Jurkat, Clone E6-1 (cell line): Measurements from ENCODE around the gene INPP5E.

Source experiments
- DNase-seq: peaks from one replicate; pipeline ENCODE4 v3.0.0-alpha.2; 2011; ENCODE audit warnings: low read depth, low spot score
- H3K4me3 ChIP-seq: 2 replicates; pipeline ENCODE4 v1.5.1; 2011; ENCODE audit warnings: mild to moderate bottlenecking, low read length, control low read depth, moderate library complexity

INPP5E gene

DNA sequence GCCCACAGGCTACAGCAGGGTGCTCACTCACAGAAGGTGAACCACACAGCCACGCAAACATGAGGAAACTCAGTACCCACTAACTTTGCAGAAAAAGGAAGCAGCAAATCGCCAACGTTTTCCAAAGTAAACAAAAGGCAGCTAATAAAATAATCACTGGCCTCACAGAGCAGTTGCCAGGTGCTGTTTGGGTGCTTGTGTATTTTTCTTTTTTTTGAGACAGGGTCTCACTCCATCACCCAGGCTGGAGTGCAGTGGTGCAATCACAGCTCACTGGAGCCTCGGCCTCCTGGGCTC is 43.5 kb downstream of the INPP5E start:
- no peak for DNase-seq
- no peak overlapping the region for H3K4me3 ChIP-seq

DNA sequence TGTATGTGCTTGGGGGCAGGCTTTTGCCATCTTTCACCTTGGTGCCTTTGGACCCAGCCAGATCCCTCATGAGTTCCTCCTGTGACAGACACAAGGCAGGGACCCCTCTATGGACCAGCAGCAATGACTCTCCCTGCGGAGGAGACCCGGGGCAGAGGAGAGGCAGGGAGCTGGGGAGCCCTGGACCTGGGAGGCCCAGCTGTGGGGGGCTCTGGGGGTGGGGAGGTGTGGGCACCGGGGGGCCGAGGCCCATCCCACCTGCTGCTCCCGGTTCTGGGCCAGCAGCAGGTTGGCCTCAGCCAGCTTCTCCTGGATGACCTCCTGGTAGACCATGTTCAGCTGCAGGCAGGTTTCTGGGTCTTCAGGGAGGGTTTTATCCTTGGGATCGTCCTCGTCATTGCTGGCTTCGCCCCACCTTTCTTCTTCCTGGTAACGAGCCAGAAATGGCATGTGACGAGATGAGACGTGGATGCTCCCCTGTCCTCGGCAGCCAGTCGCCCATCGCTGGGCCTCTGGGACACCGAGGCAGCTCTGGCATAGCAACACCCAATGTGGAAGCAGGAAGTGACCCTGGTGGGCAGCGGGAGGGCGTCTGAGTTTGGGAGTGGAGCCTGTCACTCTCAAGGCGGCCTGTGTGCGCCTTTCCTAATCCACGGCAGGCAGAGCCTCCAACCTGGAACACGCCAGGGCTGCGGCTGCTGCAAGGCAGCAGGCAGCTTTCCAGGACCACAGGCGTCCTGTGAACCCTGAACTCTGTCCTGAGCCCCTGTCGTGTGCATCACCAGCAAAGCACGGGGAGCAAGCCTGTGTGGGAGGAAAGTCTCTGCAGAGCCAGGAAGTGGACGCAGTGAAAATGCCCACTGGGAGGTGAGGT is 44.1 kb downstream of the INPP5E start:
- no peak overlapping the region for H3K4me3 ChIP-seq
- no peak for DNase-seq

DNA sequence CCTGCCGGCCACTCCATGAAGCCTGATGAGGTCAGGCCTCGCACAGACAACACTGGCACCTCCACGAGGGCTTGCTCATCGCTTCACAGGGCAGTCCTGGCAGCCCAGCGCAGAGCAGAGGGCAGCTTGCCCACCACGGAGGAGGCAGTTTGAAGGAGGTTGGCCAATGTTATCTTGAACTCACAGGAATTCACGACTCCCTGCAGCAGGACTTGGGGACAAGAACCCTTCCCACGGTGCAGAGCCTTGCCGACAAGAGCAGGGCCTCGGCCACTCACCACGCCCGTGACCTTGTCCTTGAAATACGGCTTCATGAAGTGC is 44.7 kb downstream of the INPP5E start:
- no peak overlapping the region for H3K4me3 ChIP-seq
- no peak for DNase-seq

DNA sequence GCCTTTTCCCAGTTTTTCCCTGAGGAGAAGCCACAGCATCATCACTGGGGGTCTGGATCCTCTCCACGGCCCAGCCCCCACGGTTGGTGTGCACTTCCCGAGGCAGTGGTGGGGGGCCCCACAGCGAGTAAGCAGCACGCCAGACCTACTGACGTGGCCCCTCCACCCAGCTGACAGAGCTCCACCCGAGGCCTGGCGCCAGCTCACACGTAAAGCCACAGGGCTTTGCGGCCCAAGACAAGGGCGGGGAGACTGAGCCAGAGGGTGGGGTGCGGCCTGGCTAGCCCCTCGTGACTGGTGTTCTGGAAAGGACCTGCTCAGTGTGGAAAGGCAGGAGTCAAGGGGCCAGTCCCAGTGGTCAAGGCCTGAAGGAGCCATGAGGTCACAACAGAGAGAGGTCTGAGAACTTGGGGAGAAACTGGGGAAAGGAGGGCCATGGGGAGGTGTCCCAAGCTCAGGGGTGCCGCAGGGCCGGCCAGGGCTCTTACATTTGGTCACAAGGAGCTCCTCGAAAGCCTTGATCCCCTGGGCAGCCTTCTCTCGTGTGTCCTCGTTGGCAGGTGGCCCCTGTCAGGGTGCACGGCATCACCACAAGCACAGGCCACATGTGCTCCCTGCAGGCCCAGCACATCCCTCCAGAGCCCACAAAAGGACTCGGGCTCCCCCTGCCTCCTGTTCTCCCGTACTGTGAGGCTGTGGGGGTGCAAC is 45.2 kb downstream of the INPP5E start:
- H3K4me3 ChIP-seq, result no peak overlapping the region
- DNase-seq, result no peak

GRCh38 chr9:136393531-136393930 is 46.1 kb downstream of the INPP5E start:
- no peak overlapping the region for H3K4me3 ChIP-seq
- no peak for DNase-seq

DNA sequence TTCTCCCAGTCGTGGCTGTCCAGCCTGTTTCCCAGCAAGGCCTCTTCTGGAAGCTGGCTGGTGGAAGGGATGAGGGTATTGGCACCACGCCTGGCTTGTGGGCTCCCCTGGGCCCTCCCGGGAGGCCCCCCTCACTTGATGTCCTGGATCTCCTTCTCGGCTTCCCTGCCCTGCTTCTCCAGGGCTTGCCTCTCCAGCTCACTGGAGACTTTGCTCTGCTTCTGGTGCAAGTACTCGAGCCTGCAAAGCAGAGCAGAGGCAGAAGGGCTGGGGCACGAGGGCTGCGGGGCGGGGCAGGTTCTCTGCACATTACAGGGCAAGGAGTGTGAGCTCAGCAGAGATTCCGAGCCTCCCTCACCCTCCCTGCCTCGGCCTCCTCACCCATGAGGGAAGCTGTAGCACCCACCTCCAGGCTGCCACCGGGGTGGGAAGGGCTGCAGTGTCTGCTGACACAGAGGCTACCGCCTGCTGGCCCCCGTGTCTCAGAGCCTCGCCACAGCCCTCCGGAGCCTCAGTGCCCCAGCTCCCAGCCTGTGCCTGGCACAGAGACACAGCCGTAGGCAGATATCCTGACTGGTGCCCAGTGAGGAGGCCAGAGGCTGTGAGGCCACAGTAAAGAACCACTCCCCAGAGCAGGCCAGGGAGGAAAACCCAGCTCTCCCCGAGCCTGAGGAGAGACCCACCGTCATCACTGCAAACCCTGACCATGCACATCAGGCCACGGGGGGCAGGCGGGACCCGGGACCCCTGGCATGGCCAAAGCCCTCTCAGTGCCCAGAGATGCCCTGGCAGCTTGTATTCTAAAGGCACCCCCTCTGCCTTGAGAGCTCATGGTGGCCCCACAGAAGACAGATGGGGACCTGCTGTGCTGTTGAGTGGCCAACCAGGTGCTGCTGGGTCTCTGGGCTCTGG is 46.9 kb downstream of the INPP5E start:
- no peak for DNase-seq
- H3K4me3 ChIP-seq, result no peak overlapping the region

- H3K4me3 ChIP-seq, result no peak overlapping the region
- DNase-seq, result no peak
These were observed 47.7 kb downstream of the INPP5E start for GRCh38 chr9:136391737-136392537.

- peak; percentile 68 for DNase-seq
- H3K4me3 ChIP-seq, result no peak overlapping the region
These were observed 50.2 kb downstream of the INPP5E start for GRCh38 chr9:136389396-136389795.

DNA sequence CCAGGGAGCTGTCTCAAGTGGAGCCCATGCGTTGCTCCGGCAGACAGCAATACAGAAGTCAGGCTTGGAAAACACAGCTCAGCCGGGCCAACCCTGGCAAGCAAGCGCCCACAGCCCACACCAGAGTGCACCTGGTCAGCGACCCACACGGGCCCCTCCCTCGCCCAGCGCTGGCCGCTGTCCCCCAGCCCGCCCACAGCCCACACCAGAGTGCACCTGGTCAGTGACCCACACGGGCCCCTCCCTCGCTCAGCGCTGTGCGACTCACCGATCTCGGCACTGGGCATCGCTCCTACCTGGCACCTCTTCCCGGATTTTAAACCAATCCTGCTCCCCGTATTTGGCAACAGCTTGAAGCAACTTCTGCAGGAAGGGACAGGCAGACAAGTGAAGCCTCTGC is 52.4 kb downstream of the INPP5E start:
- DNase-seq, result no peak
- no peak overlapping the region for H3K4me3 ChIP-seq

DNA sequence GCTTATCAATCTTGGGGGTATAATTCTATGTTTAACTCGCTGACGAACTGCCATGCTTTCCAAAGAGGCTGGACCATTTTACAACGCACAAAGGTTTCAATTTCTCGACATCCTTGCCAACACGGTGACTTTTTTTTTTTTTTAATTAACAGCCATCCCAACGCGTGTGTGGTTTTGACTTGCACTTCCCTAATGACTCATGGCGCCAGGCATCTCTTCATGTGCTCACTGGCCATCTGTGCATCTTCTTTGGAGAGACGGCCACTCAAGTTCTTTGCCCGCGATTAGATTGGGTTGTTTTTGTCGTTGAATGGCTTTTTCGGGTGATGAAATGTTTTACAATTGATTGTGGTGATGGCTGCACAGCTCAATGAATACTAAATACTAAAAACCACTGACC is 53.6 kb downstream of the INPP5E start:
- no peak for DNase-seq

GRCh38 chr9:136385015-136385414 is 54.6 kb downstream of the INPP5E start:
- no peak overlapping the region for H3K4me3 ChIP-seq
- peak; percentile 76 for DNase-seq

More for the DNA sequence above, 53.6 kb downstream of the INPP5E start:
- no peak overlapping the region for H3K4me3 ChIP-seq

GRCh38 chr9:136383436-136383835 is 56.2 kb downstream of the INPP5E start:
- DNase-seq, result no peak
- no peak overlapping the region for H3K4me3 ChIP-seq

GRCh38 chr9:136381966-136382513 is 57.6 kb downstream of the INPP5E start:
- H3K4me3 ChIP-seq, result no peak overlapping the region
- no peak for DNase-seq

DNA sequence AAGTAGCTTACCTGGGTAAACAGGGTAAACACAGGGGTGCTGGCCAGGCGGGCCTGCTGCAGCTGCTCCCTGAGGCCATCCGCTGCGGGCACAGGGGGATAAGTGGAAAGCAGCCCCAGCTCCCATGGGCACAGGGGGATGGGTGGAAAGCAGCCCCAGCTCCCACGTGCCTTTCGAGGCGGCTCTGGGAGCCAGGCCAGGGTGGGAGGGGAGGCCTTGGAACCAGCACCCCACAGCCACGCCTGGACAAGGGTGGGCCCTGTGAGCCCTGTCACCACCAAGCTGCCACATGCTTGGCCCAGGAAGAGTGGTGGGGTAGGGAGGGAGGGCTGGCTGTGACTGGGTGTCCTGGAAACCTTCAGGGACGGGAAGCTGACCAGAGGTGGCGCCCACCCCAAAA is 58.3 kb downstream of the INPP5E start:
- no peak for DNase-seq
- H3K4me3 ChIP-seq, result no peak overlapping the region

DNA sequence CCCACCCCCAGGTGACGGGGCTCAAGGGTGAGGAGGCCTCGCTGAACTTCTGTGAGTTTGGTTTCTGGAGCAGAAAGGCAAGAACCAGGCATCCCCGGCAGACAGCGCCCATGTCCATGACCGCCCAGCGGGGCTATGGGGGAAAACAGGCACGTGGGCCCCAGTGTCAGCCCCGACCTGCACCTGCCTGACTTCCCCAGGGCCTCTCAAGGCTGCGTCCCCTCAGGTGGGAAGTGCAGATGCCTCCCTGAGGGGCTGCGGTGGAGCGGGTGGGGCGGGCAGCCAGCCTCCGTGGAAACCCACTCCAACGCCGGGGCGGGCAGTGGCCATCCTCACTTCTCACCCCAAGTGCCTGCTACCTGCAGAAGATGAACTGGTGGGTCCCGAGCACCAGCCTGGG is 59.3 kb downstream of the INPP5E start:
- H3K4me3 ChIP-seq, result no peak overlapping the region
- DNase-seq, result no peak

- no peak for DNase-seq
- H3K4me3 ChIP-seq, result no peak overlapping the region
These were observed 59.8 kb downstream of the INPP5E start for GRCh38 chr9:136379891-136380290.

DNA sequence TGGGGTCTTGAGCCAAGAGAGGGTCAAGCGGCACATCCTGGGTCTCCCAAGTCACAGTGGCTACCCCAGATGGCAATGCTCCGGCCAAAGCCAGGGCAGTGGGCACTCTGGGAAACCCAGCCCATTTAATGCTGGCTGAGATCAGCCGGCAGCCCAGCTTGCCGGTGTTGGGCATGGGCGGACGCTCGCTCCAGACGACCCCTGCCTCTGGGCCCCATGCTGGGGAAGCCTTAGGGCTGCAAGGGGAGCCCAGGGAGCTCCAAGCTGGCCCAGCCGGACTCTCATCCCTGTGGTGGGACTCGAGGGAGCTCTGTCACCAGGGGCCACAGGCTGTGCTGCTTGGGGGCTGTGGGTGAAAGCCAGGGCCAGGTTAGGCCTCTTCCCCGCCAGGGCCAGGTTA is 60.2 kb downstream of the INPP5E start:
- no peak overlapping the region for H3K4me3 ChIP-seq
- no peak for DNase-seq

GRCh38 chr9:136379003-136379287 is 60.7 kb downstream of the INPP5E start:
- DNase-seq, result no peak
- no peak overlapping the region for H3K4me3 ChIP-seq
